Measurements from ENCODE around the gene ITPKB. TPM values are rescaled to one million over a fixed set of nuclear protein-coding genes. Genes with fewer than 3 reads are reported as not detected.

ITPKB gene
- total and polyA plus RNA-seq, 2 experiments from 2014 or later = 0.31 to 5.2 TPM

- Histone ChIP-seq H3K36me3 (ENCODE audit: insufficient read depth) (no peaks in the 10 kb centered on the region), H3K4me3 (no peak overlapping the region), H3K4me1 (ENCODE audit: insufficient read depth) (no peaks in the 10 kb centered on the region), H3K4me2 (no peak overlapping the region), H2AFZ (no peak overlapping the region), H3K79me2 (replicated peaks; ENCODE audit: insufficient read depth) (no peaks in the 10 kb centered on the region), H3F3A (replicated peaks; ENCODE audit: low read depth) (no peaks in the 10 kb centered on the region), H3K27me3 (ENCODE audit: insufficient read depth) (no peaks in the 10 kb centered on the region), H3K27ac (ENCODE audit: low read depth) (no peak overlapping the region), H3K9me2 (ENCODE audit: insufficient read depth) (no peaks in the 10 kb centered on the region), H4K20me1 (replicated peaks; ENCODE audit: insufficient read depth) (no peaks in the 10 kb centered on the region)
- DNase-seq (ENCODE audit: low spot score) (no peak), ATAC-seq (no peak)
- TF ChIP-seq ZNF462 (CRISPR knock-in tag; IDR thresholded peaks at IDR 0.05) (no peak), CTCF (conservative IDR thresholded peaks at IDR 0.05; ENCODE audit: low read depth in 2 of 2) (no peak), REST (IDR thresholded peaks at IDR 0.05; ENCODE audit: unreplicated experiment) (no peak), ZNF114 (CRISPR knock-in tag; IDR thresholded peaks at IDR 0.05) (no peak), STAT1 (IDR thresholded peaks at IDR 0.05; ENCODE audit: unreplicated experiment) (no peak), NANOG (IDR thresholded peaks at IDR 0.05; ENCODE audit: borderline replicate concordance) (no peak), ETS1 (IDR thresholded peaks at IDR 0.05) (no peak), EZH2 (IDR thresholded peaks at IDR 0.05; ENCODE audit: low read depth, unreplicated experiment) (no peak), CREB1 (CRISPR knock-in tag; IDR thresholded peaks at IDR 0.05; ENCODE audit: low read depth) (no peak), EZH2phosphoT487 (IDR thresholded peaks at IDR 0.05; ENCODE audit: unreplicated experiment) (no peak), JUNB (IDR thresholded peaks at IDR 0.05; ENCODE audit: unreplicated experiment) (no peak), ZNF331 (CRISPR knock-in tag; IDR thresholded peaks at IDR 0.05; ENCODE audit: low read depth) (no peak), POLR2AphosphoS5 (IDR thresholded peaks at IDR 0.05; ENCODE audit: low read depth) (no peak)
- Mint-ChIP-seq H3K27ac (no peak overlapping the region), H3K9me3 (no peaks in the 10 kb centered on the region), H3K27me3 (ENCODE audit: insufficient read depth, low read depth, poor library complexity) (peaks cover 10% of the 10 kb centered on the region), H3K36me3 (ENCODE audit: low read depth) (no peaks in the 10 kb centered on the region), H3K4me1 (peaks cover 10% of the 10 kb centered on the region), H3K4me3 (no peak overlapping the region)
Observed at GRCh38 chr1:226586116-226586515, 153.0 kb downstream of the ITPKB start.

Data from GM23338 (cell line).